Ectodermal cell (in vitro differentiated cells): ENCODE measurements around the gene FPR3.

ENCODE experiments used
- H3K27ac ChIP-seq: 2 replicates; pipeline ENCODE4 v1.7.0; 2013; ENCODE audit warnings: mild to moderate bottlenecking, low read depth, low read length; ENCODE audit not compliant: insufficient read depth, poor library complexity, severe bottlenecking
- H3K27me3 ChIP-seq: 2 replicates; pipeline ENCODE4 v1.7.0; 2013; ENCODE audit warnings: mild to moderate bottlenecking, low read length; ENCODE audit not compliant: insufficient read depth, control insufficient read depth, poor library complexity, severe bottlenecking
- H3K36me3 ChIP-seq: one replicate; pipeline ENCODE4 v1.7.0; 2013; ENCODE audit warnings: low read length; ENCODE audit not compliant: control insufficient read depth, insufficient read depth
- H3K4me1 ChIP-seq: one replicate; pipeline ENCODE4 v1.7.0; 2013; ENCODE audit warnings: low read length; ENCODE audit not compliant: control insufficient read depth, insufficient read depth
- H3K4me3 ChIP-seq: 2 replicates; pipeline ENCODE4 v1.7.0; 2013; ENCODE audit warnings: low read depth, low read length, control low read depth; ENCODE audit not compliant: insufficient read depth
- H3K9me3 ChIP-seq: 2 replicates; pipeline ENCODE4 v1.7.0; 2013; ENCODE audit warnings: mild to moderate bottlenecking, low read length, moderate library complexity; ENCODE audit not compliant: control insufficient read depth
- WGBS, 2 experiments: methylation state at CpG; one replicate each; pipeline ENCODE4 v1.1.7; 2013; ENCODE audit warnings: missing lambda C conversion rate in 2 of 2; 5-methylcytosine and 5-hydroxymethylcytosine counted together

The FPR3 gene

DNA sequence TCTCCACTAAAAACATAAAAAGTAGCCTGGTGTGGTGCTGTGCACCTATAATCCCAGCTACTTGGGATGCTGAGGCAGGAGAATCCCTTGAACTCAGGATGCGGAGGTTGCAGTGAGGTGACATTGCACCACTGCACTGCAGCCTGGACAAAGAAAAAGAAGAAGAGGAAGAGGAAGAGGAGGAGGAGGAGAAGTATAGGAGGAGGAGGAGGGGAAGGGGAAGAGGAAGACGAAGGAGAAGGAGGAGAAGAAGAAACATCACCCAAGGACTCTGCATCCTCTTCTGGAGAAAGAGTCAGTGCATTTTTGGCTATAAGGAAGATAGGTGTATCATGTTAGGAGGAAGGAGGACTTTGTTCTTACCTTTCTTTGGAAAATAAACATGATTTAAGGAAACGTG is 13.0 kb upstream of the FPR3 start:
- WGBS, 2 experiments: 53 to 63% methylated on average over 3 of the region's 3 CpGs
- Histone ChIP-seq H3K9me3 (no peaks in the 10 kb centered on the region), H3K27ac (no peak overlapping the region), H3K4me1 (no peaks in the 10 kb centered on the region), H3K4me3 (no peak overlapping the region), H3K36me3 (no peaks in the 10 kb centered on the region), H3K27me3 (peaks cover 4% of the 10 kb centered on the region)

DNA sequence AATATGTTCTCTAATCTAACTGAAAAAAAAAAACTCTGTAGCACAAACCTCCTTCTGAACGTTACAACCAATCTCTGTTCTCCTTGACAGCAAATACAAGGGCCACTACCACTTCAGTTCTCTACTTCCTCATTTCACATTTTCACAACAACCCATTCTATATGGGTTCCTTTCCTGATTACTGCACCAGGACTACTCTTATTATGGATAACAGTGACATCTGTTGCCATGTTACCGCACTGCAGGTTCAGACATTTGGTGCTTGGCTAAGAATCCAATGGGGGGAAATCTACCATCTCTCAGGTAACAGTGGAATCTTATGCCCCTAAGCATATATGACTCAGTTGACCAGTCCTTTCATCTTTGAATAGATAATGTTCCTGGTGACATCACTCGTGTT is 11.6 kb upstream of the FPR3 start:
- Histone ChIP-seq H3K4me1 (no peaks in the 10 kb centered on the region), H3K4me3 (no peak overlapping the region), H3K27ac (no peak overlapping the region), H3K36me3 (no peaks in the 10 kb centered on the region), H3K9me3 (peaks cover 3% of the 10 kb centered on the region), H3K27me3 (peaks cover 4% of the 10 kb centered on the region)
- 31 to 32% methylated on average over 3 of the region's 3 CpGs for WGBS, 2 experiments

DNA sequence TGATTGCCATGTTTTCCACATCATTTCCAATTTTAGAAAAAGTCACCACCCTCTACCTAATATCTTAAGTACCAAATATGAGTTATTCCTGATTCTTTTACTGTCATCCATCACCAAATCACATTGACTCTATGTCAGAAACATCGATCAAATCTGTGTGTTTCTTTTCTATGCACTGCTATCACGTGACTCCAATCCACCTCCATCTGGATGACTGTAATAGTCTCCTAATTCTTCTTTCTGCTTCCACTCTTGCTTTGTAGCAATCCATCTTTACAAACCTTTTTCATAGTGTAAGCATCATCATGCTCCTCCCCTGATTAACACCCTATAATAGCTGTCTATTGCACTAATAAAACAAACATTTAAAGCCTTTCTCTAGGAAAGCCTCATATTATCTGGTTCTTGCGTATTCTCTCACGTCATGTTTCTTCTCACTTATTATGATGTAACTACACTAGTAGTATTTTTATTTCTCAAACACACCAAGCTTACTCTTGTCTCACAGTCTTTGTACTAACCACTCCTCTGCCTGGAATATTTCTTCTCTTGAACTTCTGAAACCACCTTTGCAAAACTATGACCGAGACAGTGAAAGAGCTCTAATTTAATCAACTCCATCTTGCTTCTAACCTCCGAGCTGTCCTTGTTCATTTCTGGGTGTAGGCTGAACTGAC is 10.7 kb upstream of the FPR3 start:
- no peaks in the 10 kb centered on the region for H3K4me1 ChIP-seq

DNA sequence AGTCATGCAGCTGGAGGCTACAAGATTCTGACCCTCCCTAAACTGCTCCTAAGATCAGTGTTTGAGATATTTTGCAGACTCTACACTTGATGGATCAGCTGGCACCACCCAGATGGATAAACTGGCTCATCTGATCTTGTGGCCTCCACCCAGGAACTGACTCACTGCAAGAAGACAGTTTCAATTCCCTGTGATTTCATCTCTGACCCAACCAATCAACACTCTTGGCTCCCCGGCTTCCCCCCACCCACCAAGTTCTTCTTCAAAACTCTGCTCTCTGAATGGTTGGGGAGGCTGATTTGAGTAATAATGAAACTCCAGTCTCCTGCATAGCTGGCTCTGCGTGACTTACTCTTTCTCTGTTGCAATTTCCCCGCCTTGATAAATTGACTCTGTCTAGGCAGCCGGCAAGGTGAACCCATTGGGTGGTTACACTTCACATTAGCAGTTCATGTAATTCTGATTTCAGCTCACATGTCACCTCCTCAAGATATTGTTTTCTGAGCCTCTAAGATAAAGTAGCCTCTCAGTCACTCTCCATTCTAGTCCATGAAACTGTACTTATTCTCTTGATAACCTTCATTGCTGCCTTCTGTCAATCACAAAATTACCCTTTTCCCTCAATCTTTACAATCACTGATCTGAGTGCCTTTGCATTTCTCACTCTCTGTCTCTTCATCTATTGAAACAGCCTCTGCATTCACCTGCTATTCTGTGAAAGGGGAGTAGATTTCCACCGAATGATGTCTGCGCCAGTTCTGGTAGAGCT is 9.9 kb upstream of the FPR3 start:
- H3K4me1 ChIP-seq: no peaks in the 10 kb centered on the region
- H3K9me3 ChIP-seq: peaks cover 3% of the 10 kb centered on the region
- no peak overlapping the region for H3K27ac ChIP-seq
- WGBS, 2 experiments: 73 to 83% methylated on average over 5 to 6 of the region's 6 CpGs
- no peak overlapping the region for H3K4me3 ChIP-seq
- no peaks in the 10 kb centered on the region for H3K36me3 ChIP-seq
- H3K27me3 ChIP-seq: no peaks in the 10 kb centered on the region

More for the DNA sequence above, 10.7 kb upstream of the FPR3 start:
- WGBS, 2 experiments: 66 to 67% methylated on average over 5 to 6 of the region's 6 CpGs
- H3K27ac ChIP-seq: no peak overlapping the region
- H3K36me3 ChIP-seq: no peaks in the 10 kb centered on the region
- H3K27me3 ChIP-seq: peaks cover 4% of the 10 kb centered on the region
- no peak overlapping the region for H3K4me3 ChIP-seq
- peaks cover 3% of the 10 kb centered on the region for H3K9me3 ChIP-seq

DNA sequence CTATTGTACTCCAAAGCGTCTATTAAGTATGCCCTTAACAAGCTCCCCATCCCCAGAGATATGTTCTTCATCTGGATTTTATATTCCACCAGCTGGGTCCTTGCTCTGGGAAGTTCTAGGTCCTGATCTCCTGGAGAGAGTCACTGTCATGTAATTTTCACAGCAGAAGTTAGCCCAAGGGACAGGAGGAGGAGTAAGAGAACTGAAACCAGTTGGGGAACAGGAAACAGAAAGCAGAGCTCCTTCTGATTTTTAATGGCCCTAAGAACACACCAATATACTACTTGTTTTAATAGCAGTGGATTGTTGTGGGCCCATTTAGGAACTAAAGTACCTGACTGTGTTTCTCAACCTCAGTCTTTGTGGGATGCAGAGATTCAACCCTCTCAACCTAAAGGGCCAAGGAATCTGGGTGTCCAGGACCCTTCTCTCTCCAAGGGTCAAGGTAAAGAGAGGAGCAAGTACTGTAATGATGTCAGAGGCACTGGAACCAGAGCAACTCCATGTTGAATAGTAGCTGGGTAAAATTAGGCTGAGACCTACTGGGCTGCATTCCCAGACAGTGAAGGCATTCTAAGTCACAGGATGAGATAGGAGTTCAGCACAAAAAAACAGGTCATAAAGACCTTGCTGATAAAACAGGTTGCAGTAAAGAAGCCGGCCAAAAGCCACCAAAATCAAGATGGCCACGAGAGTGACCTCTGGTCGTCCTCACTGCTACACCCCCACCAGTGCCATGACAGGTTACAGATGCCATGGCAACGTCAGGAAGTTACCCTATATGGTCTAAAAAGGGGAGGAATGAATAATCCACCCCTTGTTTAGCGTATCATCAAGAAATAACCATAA is 8.1 kb upstream of the FPR3 start:
- 69 to 71% methylated on average over 6 of the region's 6 CpGs for WGBS, 2 experiments
- Histone ChIP-seq H3K9me3 (peaks cover 3% of the 10 kb centered on the region), H3K27me3 (no peaks in the 10 kb centered on the region), H3K36me3 (no peaks in the 10 kb centered on the region), H3K4me3 (no peak overlapping the region), H3K27ac (no peak overlapping the region), H3K4me1 (no peaks in the 10 kb centered on the region)

DNA sequence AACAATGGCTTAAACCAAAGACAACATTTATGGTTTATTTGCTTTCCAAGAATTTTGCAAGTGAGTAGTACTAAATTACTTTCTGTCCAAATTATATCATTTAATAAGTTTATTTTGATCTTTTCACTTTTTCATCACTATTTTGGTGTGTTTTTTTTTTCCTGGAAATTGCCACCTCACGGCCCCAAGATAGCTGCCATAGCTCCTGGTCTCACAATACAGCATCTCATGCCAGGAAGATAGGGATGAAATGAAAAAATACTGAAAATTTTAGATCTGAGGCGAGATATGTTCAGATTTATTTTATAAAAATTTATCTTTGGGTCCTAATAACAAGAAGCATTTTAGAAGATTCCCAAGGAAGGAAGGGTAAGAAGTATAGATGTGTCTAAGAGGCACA is 6.9 kb upstream of the FPR3 start:
- Histone ChIP-seq H3K4me3 (no peak overlapping the region), H3K27ac (no peak overlapping the region), H3K27me3 (no peaks in the 10 kb centered on the region), H3K4me1 (no peaks in the 10 kb centered on the region), H3K9me3 (peaks cover 3% of the 10 kb centered on the region), H3K36me3 (no peaks in the 10 kb centered on the region)
- 33 to 69% methylated on average over 1 to 2 of the region's 2 CpGs for WGBS, 2 experiments

DNA sequence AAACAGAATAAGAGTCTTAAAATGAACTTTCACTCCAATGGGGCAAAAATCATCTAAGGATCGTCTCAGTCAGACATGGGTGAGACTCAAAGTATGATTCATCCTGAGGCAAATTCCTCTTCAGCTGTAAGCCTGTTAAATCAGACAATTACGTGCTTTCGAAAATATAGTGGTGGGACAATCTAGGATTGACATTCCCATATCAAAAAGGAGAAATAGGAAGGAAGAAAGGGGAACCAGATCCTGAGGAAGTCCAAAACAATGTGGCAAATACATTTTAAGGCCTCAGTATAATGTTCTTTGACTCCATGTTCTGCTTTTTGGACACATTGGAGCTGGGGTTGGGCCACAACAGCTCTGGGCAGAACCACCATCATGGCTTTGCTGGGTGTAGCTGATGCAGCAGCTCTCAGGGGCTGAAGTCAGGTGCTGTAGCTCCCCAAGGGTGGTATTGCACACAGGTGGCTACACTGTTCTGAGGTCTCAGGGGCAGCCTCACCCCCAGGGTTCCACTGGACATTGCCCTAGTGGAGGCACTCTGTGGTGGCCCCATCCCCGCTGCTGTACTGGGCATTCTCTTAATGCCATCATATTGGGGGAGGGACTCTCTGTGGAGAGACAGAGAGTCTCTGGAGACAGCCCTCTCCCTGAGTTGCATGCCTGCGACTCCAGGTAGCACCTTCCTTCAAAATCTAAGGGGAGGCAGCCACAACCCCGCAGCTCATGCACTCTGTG is 5.7 kb upstream of the FPR3 start:
- H3K27ac ChIP-seq: no peak overlapping the region
- no peaks in the 10 kb centered on the region for H3K4me1 ChIP-seq
- no peak overlapping the region for H3K4me3 ChIP-seq
- 85 to 88% methylated on average over 6 of the region's 6 CpGs for WGBS, 2 experiments
- peaks cover 3% of the 10 kb centered on the region for H3K9me3 ChIP-seq
- H3K27me3 ChIP-seq: no peaks in the 10 kb centered on the region
- no peaks in the 10 kb centered on the region for H3K36me3 ChIP-seq

DNA sequence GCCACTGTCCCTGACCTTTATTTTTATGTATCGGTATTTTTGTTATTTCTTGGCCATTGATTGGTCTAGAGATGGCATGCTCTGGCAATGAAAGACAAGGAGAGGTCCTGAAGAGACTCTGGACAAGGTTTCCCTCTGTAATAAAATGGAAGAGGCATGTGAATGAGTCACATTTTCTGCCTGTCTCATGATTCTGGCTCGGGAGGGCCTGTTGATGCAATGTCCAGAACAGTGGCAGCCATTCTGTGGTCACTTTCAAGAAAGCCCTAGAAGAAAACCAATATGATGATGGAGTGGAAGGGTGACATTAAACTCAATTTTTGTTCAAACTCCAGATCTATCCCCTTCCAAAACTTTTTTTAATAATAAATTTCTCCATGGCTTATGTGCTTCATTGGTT is 2.0 kb upstream of the FPR3 start:
- no peaks in the 10 kb centered on the region for H3K27me3 ChIP-seq
- no peaks in the 10 kb centered on the region for H3K36me3 ChIP-seq
- H3K4me1 ChIP-seq: no peaks in the 10 kb centered on the region
- WGBS, 2 experiments: 77 to 78% methylated on average over 2 of the region's 2 CpGs
- no peak overlapping the region for H3K4me3 ChIP-seq
- no peak overlapping the region for H3K27ac ChIP-seq
- H3K9me3 ChIP-seq: peaks cover 3% of the 10 kb centered on the region

DNA sequence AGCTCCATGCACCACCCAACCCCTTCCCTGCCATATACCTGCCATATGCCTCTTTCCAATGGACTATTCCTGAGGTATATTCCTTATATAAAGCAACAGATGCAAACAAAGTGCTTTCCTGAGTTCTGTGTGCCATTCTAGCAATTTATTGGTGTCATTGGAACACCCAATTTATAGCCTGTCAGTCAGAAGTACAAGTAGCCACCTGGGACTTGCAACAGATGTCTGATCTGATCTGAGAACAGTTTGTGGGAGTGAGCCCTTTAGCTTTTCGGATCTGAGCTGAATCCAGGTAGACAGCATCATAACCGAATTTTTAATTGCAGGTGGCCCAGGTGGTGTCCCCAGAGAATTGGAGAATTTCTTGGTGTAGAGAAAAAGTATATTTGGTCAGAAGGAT is 963 bp upstream of the FPR3 start:
- Histone ChIP-seq H3K4me1 (no peaks in the 10 kb centered on the region), H3K27me3 (no peaks in the 10 kb centered on the region), H3K27ac (no peak overlapping the region), H3K4me3 (no peak overlapping the region), H3K9me3 (peaks cover 6% of the 10 kb centered on the region), H3K36me3 (no peaks in the 10 kb centered on the region)
- 72 to 85% methylated on average over 2 of the region's 2 CpGs for WGBS, 2 experiments
